ENCODE measurements around the gene FAM210A. TPM values are rescaled to one million over a fixed set of nuclear protein-coding genes. Genes with fewer than 3 reads are reported as not detected.
"Not testable (repeated sequence)": the region's sequence is repeated elsewhere in the genome, so short reads cannot be mapped to it uniquely, and the experiment has no call there.

Gene FAM210A
- total RNA-seq = 27.7 and 29.5 TPM in 2 replicates

DNA sequence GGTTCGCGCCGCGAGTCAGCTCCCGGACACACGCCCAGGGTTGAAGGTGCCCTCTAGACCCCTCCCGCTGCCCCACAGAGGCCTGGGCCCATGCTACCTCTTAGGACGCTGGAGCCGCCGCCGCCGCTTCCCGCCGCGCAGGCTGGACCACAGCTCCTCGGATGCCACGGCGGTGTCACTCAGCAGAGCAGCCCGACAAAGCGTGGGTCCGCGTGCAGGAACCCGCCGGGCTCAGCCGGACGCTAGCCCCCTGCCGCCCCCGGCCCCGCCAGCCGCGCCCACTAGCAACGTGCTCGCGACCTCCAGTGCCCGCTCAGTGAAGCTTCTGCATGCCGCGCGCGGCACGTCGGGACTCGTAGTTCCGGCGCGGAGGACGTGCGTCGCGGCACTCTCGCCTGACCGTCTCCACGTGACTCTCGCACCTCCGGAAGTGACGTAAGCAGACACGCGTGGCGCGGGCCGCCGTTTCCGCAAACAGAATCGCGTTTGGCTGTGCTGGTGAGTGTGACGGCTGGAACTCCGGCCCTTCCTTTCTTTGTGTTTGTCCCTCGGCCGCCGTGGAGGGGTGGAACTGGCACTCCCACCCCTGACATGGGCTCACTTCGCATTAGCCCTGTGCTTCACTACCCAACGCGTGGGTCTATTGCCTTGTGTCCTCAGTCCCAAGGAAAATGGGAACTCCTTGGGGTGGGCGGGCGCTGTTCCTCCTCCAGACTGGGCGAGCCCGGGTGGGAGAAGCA is at the start of gene FAM210A, which contains the start of gene RNMT:
Gene FAM210A, minus strand, starts transcription at position 327 of the 740 bp plus-strand sequence. CDS start 44,481 bp downstream, outside the sequence.
Gene RNMT, plus strand, starts transcription at position 442 of the 740 bp plus-strand sequence. CDS start 4,845 bp downstream, outside the sequence.
- Mint-ChIP-seq H3K36me3 (ENCODE audit: low read depth) (peaks cover 24% of the 10 kb centered on the region), H3K4me1 (ENCODE audit: low read depth) (peaks cover 72% of the 10 kb centered on the region), H3K4me3 (peak within 1 kb of the TSS; percentile 93), H3K9me3 (no peaks in the 10 kb centered on the region), H3K27ac (peak within 1 kb of the TSS; percentile 86), H3K27me3 (ENCODE audit: insufficient read depth) (no peaks in the 10 kb centered on the region)
- DNase-seq (ENCODE audit: low spot score) = peak; percentile 94
- intact Hi-C loops (cut with micrococcal nuclease) = loop anchor here (1.0 to 5.0 kb wide), 13 partner anchors 62 to 1874 kb away; partner anchors contain the start of genes AFG3L2, CEP192, CHMP1B and PTPN2

DNA sequence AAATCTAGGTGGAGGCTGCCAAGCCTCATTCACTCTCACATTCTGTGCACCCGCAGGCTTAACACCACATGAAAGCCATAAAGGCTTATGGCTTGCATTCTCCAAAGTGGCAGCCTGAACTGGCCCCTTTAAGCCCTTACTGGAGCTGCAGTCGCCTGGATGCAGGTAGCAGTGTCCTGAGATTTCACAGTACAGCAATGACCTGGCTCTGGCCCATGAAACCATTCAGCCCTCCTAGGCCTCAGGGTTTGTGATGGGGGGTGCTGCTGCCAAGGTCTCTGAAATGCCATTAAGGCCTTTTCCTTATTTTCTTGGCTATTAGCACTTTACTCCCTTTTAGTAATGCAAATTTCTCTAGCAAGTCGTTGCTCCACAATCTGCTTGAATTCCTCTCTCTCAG is 48.7 kb upstream of the FAM210A start:
- Mint-ChIP-seq H3K36me3 (ENCODE audit: low read depth) (no peaks in the 10 kb centered on the region), H3K4me1 (ENCODE audit: low read depth) (no peaks in the 10 kb centered on the region), H3K4me3 (no peak overlapping the region), H3K9me3 (no peaks in the 10 kb centered on the region), H3K27ac (no peak overlapping the region), H3K27me3 (ENCODE audit: insufficient read depth) (peaks cover 16% of the 10 kb centered on the region)
- intact Hi-C loops (cut with micrococcal nuclease) = no loop called here
- no peak for DNase-seq (ENCODE audit: low spot score)

- H3K9me3 Mint-ChIP-seq = peaks cover 9% of the 10 kb centered on the region
- no peak overlapping the region for H3K4me3 Mint-ChIP-seq
- peaks cover 30% of the 10 kb centered on the region for H3K36me3 Mint-ChIP-seq (ENCODE audit: low read depth)
- no peak overlapping the region for H3K27ac Mint-ChIP-seq
- no peak for DNase-seq (ENCODE audit: low spot score)
- intact Hi-C loops (cut with micrococcal nuclease) = no loop called here
- peaks cover 2% of the 10 kb centered on the region for H3K27me3 Mint-ChIP-seq (ENCODE audit: insufficient read depth)
- H3K4me1 Mint-ChIP-seq (ENCODE audit: low read depth) = no peaks in the 10 kb centered on the region
Measured at GRCh38 chr18:13762690-13763439, 36.5 kb upstream of the FAM210A start.

- DNase-seq (ENCODE audit: low spot score) = no peak
- intact Hi-C loops (cut with micrococcal nuclease) = no loop called here
- H3K9me3 Mint-ChIP-seq = no peaks in the 10 kb centered on the region
- H3K36me3 Mint-ChIP-seq (ENCODE audit: low read depth) = peaks cover 55% of the 10 kb centered on the region
- no peaks in the 10 kb centered on the region for H3K4me1 Mint-ChIP-seq (ENCODE audit: low read depth)
- no peak overlapping the region for H3K4me3 Mint-ChIP-seq
- H3K27me3 Mint-ChIP-seq (ENCODE audit: insufficient read depth) = no peaks in the 10 kb centered on the region
- H3K27ac Mint-ChIP-seq = no peak overlapping the region
Measured at GRCh38 chr18:13760047-13760446, 33.7 kb upstream of the FAM210A start.

GRCh38 chr18:13758622-13759021 is 32.3 kb upstream of the FAM210A start:
- H3K9me3 Mint-ChIP-seq = no peaks in the 10 kb centered on the region

GRCh38 chr18:13756671-13757070 is 30.3 kb upstream of the FAM210A start:
- Mint-ChIP-seq H3K36me3 (ENCODE audit: low read depth) (peaks cover 65% of the 10 kb centered on the region), H3K27ac (no peak overlapping the region), H3K27me3 (ENCODE audit: insufficient read depth) (no peaks in the 10 kb centered on the region), H3K4me3 (no peak overlapping the region), H3K9me3 (no peaks in the 10 kb centered on the region), H3K4me1 (ENCODE audit: low read depth) (no peaks in the 10 kb centered on the region)
- intact Hi-C loops (cut with micrococcal nuclease) = no loop called here
- no peak for DNase-seq (ENCODE audit: low spot score)

More at GRCh38 chr18:13758622-13759021, 32.3 kb upstream of the FAM210A start:
- Mint-ChIP-seq H3K27me3 (ENCODE audit: insufficient read depth) (no peaks in the 10 kb centered on the region), H3K4me1 (ENCODE audit: low read depth) (no peaks in the 10 kb centered on the region), H3K36me3 (ENCODE audit: low read depth) (peaks cover 64% of the 10 kb centered on the region), H3K4me3 (no peak overlapping the region), H3K27ac (no peak overlapping the region)
- intact Hi-C loops (cut with micrococcal nuclease) = no loop called here
- DNase-seq (ENCODE audit: low spot score) = no peak

GRCh38 chr18:13756261-13756660 is 29.9 kb upstream of the FAM210A start:
- H3K27me3 Mint-ChIP-seq (ENCODE audit: insufficient read depth) = no peaks in the 10 kb centered on the region
- H3K36me3 Mint-ChIP-seq (ENCODE audit: low read depth) = peaks cover 69% of the 10 kb centered on the region
- H3K27ac Mint-ChIP-seq = no peak overlapping the region
- no peak for DNase-seq (ENCODE audit: low spot score)
- H3K4me3 Mint-ChIP-seq = no peak overlapping the region
- intact Hi-C loops (cut with micrococcal nuclease) = no loop called here
- H3K9me3 Mint-ChIP-seq = no peaks in the 10 kb centered on the region
- no peaks in the 10 kb centered on the region for H3K4me1 Mint-ChIP-seq (ENCODE audit: low read depth)

DNA sequence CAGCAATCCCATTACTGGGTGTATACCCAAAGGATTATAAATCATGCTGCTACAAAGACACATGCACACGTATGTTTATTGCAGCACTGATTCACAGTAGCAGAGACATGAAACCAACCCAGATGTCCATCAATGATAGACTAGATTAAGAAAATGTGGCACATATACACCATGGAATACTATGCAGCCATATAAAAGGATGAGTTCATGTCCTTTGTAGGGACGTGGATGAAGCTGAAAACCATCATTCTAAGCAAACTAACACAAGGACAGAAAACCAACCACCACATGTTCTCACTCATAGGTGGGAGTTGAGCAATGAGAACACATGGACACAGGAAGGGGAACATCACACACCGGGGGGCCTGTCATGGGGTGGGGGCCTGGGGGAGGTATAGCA is 25.2 kb upstream of the FAM210A start:
- H3K4me1 Mint-ChIP-seq (ENCODE audit: low read depth); H3K27me3 Mint-ChIP-seq (ENCODE audit: insufficient read depth); H3K9me3 Mint-ChIP-seq; DNase-seq (ENCODE audit: low spot score); intact Hi-C loops (cut with micrococcal nuclease); H3K27ac Mint-ChIP-seq; H3K4me3 Mint-ChIP-seq: not testable (repeated sequence)
- peaks cover 75% of the 10 kb centered on the region for H3K36me3 Mint-ChIP-seq (ENCODE audit: low read depth)

DNA sequence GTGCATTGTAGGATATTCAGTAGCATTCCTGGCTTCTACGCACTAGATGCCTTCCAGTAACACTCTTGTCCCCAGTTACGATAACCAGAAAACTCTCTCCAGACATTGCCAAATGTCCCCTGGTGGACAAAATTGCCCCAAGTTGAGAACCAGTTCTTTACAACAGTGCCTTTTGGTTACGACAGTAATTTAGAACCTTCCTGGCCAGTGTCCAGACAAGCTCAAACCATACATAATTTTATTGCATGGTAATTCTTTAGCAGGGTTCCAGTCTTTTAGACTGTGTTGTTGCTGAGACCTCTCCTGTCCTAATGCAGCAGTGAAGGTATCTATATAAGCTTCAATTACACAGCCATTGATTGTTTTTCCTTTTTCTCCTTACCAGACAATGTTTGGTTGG is 20.3 kb upstream of the FAM210A start:
- Mint-ChIP-seq H3K9me3 (no peaks in the 10 kb centered on the region), H3K27ac (no peak overlapping the region), H3K4me3 (no peak overlapping the region), H3K36me3 (ENCODE audit: low read depth) (peaks cover 70% of the 10 kb centered on the region), H3K27me3 (ENCODE audit: insufficient read depth) (no peaks in the 10 kb centered on the region), H3K4me1 (ENCODE audit: low read depth) (no peaks in the 10 kb centered on the region)
- DNase-seq (ENCODE audit: low spot score) = no peak
- intact Hi-C loops (cut with micrococcal nuclease) = no loop called here

DNA sequence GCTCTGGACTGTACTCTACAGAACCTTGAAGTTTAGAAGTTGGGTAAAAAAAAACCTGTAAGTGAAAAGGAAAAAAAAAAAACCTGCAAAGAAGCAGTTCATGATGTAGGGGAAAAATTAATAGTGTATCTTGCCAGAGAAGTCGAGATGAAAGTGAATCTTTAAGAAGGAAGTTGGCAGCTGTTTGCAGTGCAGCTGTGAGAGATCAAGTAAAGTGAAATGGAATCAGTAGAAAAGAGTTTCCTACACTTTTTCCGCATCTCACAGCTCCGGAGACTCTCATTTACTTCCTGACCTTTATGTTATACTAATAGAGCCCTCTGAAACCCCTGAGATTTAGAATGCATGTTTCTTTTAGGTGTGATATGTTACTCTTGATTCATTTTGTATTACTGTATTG is 19.3 kb upstream of the FAM210A start:
- intact Hi-C loops (cut with micrococcal nuclease) = no loop called here
- no peak for DNase-seq (ENCODE audit: low spot score)
- H3K27ac Mint-ChIP-seq = no peak overlapping the region
- H3K4me3 Mint-ChIP-seq = no peak overlapping the region
- H3K36me3 Mint-ChIP-seq (ENCODE audit: low read depth) = peaks cover 66% of the 10 kb centered on the region
- H3K4me1 Mint-ChIP-seq (ENCODE audit: low read depth) = no peaks in the 10 kb centered on the region
- H3K27me3 Mint-ChIP-seq (ENCODE audit: insufficient read depth) = no peaks in the 10 kb centered on the region
- H3K9me3 Mint-ChIP-seq = no peaks in the 10 kb centered on the region

- Mint-ChIP-seq H3K27me3 (ENCODE audit: insufficient read depth) (no peaks in the 10 kb centered on the region), H3K36me3 (ENCODE audit: low read depth) (peaks cover 48% of the 10 kb centered on the region), H3K9me3 (peaks cover 4% of the 10 kb centered on the region), H3K4me1 (ENCODE audit: low read depth) (peaks cover 11% of the 10 kb centered on the region), H3K4me3 (no peak overlapping the region), H3K27ac (no peak overlapping the region)
- intact Hi-C loops (cut with micrococcal nuclease) = no loop called here
- DNase-seq (ENCODE audit: low spot score) = no peak
Measured at GRCh38 chr18:13735681-13736080, 9.3 kb upstream of the FAM210A start.

GRCh38 chr18:13730481-13730880 is 4.1 kb upstream of the FAM210A start:
- intact Hi-C loops (cut with micrococcal nuclease) = no loop called here
- Mint-ChIP-seq H3K27ac (no peak overlapping the region), H3K4me3 (no peak overlapping the region), H3K9me3 (peaks cover 4% of the 10 kb centered on the region), H3K4me1 (ENCODE audit: low read depth) (peaks cover 46% of the 10 kb centered on the region), H3K36me3 (ENCODE audit: low read depth) (peaks cover 35% of the 10 kb centered on the region), H3K27me3 (ENCODE audit: insufficient read depth) (no peaks in the 10 kb centered on the region)
- DNase-seq (ENCODE audit: low spot score) = no peak

GRCh38 chr18:13726972-13727331 is 594 bp upstream of the FAM210A start:
- H3K4me3 Mint-ChIP-seq = peak overlapping the region; percentile 93
- no peaks in the 10 kb centered on the region for H3K27me3 Mint-ChIP-seq (ENCODE audit: insufficient read depth)
- no peak for DNase-seq (ENCODE audit: low spot score)
- intact Hi-C loops (cut with micrococcal nuclease) = loop anchor here (1.0 to 5.0 kb wide), 14 partner anchors 62 to 1875 kb away; partner anchors contain the start of genes AFG3L2, CEP192, CEP76 and CHMP1B
- H3K36me3 Mint-ChIP-seq (ENCODE audit: low read depth) = peaks cover 26% of the 10 kb centered on the region
- peak overlapping the region; percentile 86 for H3K27ac Mint-ChIP-seq
- H3K9me3 Mint-ChIP-seq = no peaks in the 10 kb centered on the region
- peaks cover 75% of the 10 kb centered on the region for H3K4me1 Mint-ChIP-seq (ENCODE audit: low read depth)
